ENCODE measurements around the gene TXN. TPM values are rescaled to one million over a fixed set of nuclear protein-coding genes. Genes with fewer than 3 reads are reported as not detected.

TXN gene
- total RNA-seq, 1 experiment from 2014 or later, result 280 TPM

- Histone ChIP-seq H2AFZ (ENCODE audit: low read length) (no peak overlapping the region), H3K56ac (ENCODE audit: insufficient read length, low read depth, low read length) (no peak overlapping the region), H2BK15ac (ENCODE audit: low read depth, low read length) (no peak overlapping the region), H3K18ac (ENCODE audit: insufficient read length, low read depth, low read length) (no peak overlapping the region), H4K91ac (ENCODE audit: insufficient read length, low read depth, low read length) (no peak overlapping the region), H3K4me1 (ENCODE audit: insufficient read depth, low read length) (peaks cover 9% of the 10 kb centered on the region), H3K14ac (ENCODE audit: insufficient read depth, low read length) (no peak overlapping the region), H2BK12ac (ENCODE audit: insufficient read length, low read depth, low read length) (no peak overlapping the region), H4K20me1 (ENCODE audit: control insufficient read depth, insufficient read depth, insufficient read length) (no peaks in the 10 kb centered on the region), H3T11ph (ENCODE audit: low read length) (no peak overlapping the region), H4K8ac (replicated peaks; ENCODE audit: insufficient read length, low read depth, low read length) (no peak overlapping the region), H2BK5ac (ENCODE audit: insufficient read length, low read length) (no peak overlapping the region), H3K4ac (ENCODE audit: low read depth, low read length) (no peak overlapping the region), H3K79me1 (ENCODE audit: insufficient read depth, low read depth, low read length, poor library complexity, severe bottlenecking) (no peaks in the 10 kb centered on the region), H4K5ac (ENCODE audit: insufficient read length, low read depth, low read length) (no peak overlapping the region), H3K9ac (ENCODE audit: extremely low read depth, insufficient read length, low read length) (no peak overlapping the region), H3K79me2 (ENCODE audit: insufficient read depth, low read length) (peaks cover 23% of the 10 kb centered on the region; the same call in 1 of the 2 replicates), H3K23me2 (ENCODE audit: insufficient read length, low read depth, low read length, poor library complexity, severe bottlenecking) (peaks cover 4% of the 10 kb centered on the region), H2BK20ac (ENCODE audit: low read depth, low read length, poor library complexity, severe bottlenecking) (no peak overlapping the region), H3K9me3 (ENCODE audit: control insufficient read depth, low read depth, low read length) (no peaks in the 10 kb centered on the region), H3K27ac (ENCODE audit: insufficient read length, low read depth, low read length) (no peak overlapping the region), H3K4me2 (ENCODE audit: insufficient read depth, insufficient read length, low read length) (peak overlapping the region; percentile 90), H2BK120ac (ENCODE audit: low read depth, low read length, poor library complexity, severe bottlenecking) (no peak overlapping the region), H2AK5ac (ENCODE audit: insufficient read length, low read length) (no peak overlapping the region), H3K23ac (ENCODE audit: insufficient read length, low read depth, low read length) (no peak overlapping the region), H3K27me3 (ENCODE audit: insufficient read depth, low read length) (no peaks in the 10 kb centered on the region)
- no peak for TF ChIP-seq CTCF (conservative IDR thresholded peaks at IDR 0.05)
- H3K27ac Mint-ChIP-seq, result no peak overlapping the region
- H3K27me3 Mint-ChIP-seq (ENCODE audit: low read depth), result 0 out of 2 replicates have a peak, but pooled peaks cover 2% of the 10 kb centered on the region
- H3K9me3 Mint-ChIP-seq, result peaks cover 0 to 2% of the 10 kb centered on the region in 2 experiments; a peak in 1 of 5 replicates
- no peak for DNase-seq
- peaks cover 0 to 4% (median 2%) of the 10 kb centered on the region in 3 experiments; a peak in 3 of 7 replicates for H3K36me3 Mint-ChIP-seq (ENCODE audit: insufficient read depth in 1 of 3, low read depth in 3 of 3)
- no CpG with 5 or more reads among the region's 1 CpG for WGBS (ENCODE audit: extremely low coverage, insufficient read length, low lambda C conversion rate)
- peaks cover 31 to 38% of the 10 kb centered on the region in 2 experiments for H3K4me1 Mint-ChIP-seq
- H3K4me3 Mint-ChIP-seq, result peak overlapping the region; percentile 92 to 93; a peak in 3 of 5 replicates
These were observed 1.6 kb upstream of the TXN start for GRCh38 chr9:110257956-110258355.

Measured in H9 (cell line).